GM23248 (cell line): ENCODE measurements around the gene LRGUK.

Experiments
- EZH2 ChIP-seq: fragments of 200-600 bp; sonication (generic); IDR thresholded peaks from 2 replicates; pipeline ENCODE4 v1.6.1; 2018; ENCODE audit warnings: antibody characterized with exemption, mild to moderate bottlenecking; ENCODE audit not compliant: insufficient read depth, poor library complexity, severe bottlenecking
- EZH2phosphoT487 ChIP-seq: fragments of 200-600 bp; sonication (generic); IDR thresholded peaks from 2 replicates; pipeline ENCODE4 v1.6.1; 2018; ENCODE audit warnings: antibody characterized with exemption, moderate library complexity, mild to moderate bottlenecking, low read depth; ENCODE audit not compliant: insufficient read depth

GRCh38 chr7:134078991-134079390 lies 48.1 kb upstream of the LRGUK start:
- TF ChIP-seq EZH2 (no peak), EZH2phosphoT487 (no peak)
